NCI-H510A treated with DMSO at 0.1 percent for 48 hours (cell line): ENCODE measurements around the gene CXXC5.

Experiments used
- DNase-seq: peaks from one replicate; lab custom pipeline; 2025; lab: John Stamatoyannopoulos, UW

The CXXC5 gene

GRCh38 chr5:139638736-139639618, 9.2 kb upstream of the CXXC5 start:
- no peak for DNase-seq

GRCh38 chr5:139639619-139640380, 8.3 kb upstream of the CXXC5 start:
- no peak for DNase-seq

- DNase-seq: no peak
These were observed 7.6 kb upstream of the CXXC5 start for GRCh38 chr5:139640421-139641115.

- DNase-seq: no peak
These were observed 6.8 kb upstream of the CXXC5 start for GRCh38 chr5:139641116-139642080.

GRCh38 chr5:139642213-139642612, 5.9 kb upstream of the CXXC5 start:
- no peak for DNase-seq

GRCh38 chr5:139642891-139643871, 5.0 kb upstream of the CXXC5 start:
- DNase-seq: no peak

- no peak for DNase-seq
These were observed 4.1 kb upstream of the CXXC5 start for GRCh38 chr5:139644001-139644456.

GRCh38 chr5:139644646-139645429, 3.3 kb upstream of the CXXC5 start:
- DNase-seq: no peak

- DNase-seq: no peak
These were observed 2.7 kb upstream of the CXXC5 start for GRCh38 chr5:139645430-139645871.

- DNase-seq: no peak
These were observed 2.0 kb upstream of the CXXC5 start for GRCh38 chr5:139646111-139646510.

- DNase-seq: no peak
These were observed 1.1 kb upstream of the CXXC5 start for GRCh38 chr5:139646912-139647505.

GRCh38 chr5:139647506-139648204, 494 bp upstream of the CXXC5 start:
- DNase-seq: no peak

- DNase-seq: no peak
These were observed 1.2 kb downstream of the CXXC5 start for GRCh38 chr5:139649082-139649991.

GRCh38 chr5:139650031-139650688, 2.0 kb downstream of the CXXC5 start:
- no peak for DNase-seq

- no peak for DNase-seq
These were observed 2.5 kb downstream of the CXXC5 start for GRCh38 chr5:139650689-139651042.

- no peak for DNase-seq
These were observed 3.1 kb downstream of the CXXC5 start for GRCh38 chr5:139651043-139651834.
